ENCODE results near the gene EXD3.

The EXD3 gene

DNA sequence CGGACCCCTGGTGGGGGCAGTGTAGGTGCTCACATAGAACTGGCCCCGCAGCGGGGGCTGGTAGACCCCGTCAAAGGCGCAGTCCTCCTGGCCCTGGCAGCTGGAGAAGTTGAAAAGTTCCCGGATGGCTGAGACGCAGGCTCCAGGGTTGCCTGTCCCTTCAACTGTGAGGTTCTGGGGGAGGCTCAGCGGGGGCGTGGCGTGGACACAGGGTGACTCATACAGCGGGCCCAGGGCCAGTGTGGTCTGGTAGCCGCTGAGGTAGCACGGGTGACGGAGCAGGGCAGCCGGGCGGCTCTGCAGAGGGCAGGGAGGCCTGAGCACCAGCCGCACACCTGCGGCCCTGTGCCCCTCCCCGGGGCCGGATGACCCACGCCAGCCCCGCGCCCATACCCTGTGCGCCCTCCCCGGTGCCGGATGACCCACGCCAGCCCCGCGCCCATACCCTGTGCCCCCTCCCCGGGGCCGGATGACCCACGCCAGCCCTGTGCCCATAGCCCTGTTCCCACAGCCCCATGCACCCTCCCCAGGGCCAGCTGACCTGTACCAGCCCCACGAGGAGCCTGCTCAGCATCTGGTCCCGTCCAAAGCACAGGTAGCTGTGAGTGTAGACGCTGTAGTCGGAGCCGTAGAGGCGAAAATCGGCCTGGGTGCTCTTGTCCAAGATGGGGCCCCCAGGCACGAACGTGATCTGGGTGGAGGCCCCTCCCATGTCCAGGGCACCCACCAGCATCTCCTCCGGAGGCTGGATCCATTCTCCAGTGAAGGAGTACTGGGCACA lies 13.2 kb upstream of the EXD3 start:
- no peak overlapping the region for H3K27ac ChIP-seq
- TF ChIP-seq CTCF (IDR thresholded peaks at IDR 0.05): no peak
- no peak for DNase-seq (ENCODE audit: low spot score)
- H3K4me3 ChIP-seq: no peak overlapping the region

GRCh38 chr9:137435381-137435891 lies 12.5 kb upstream of the EXD3 start:
- Histone ChIP-seq H3K27ac (no peak overlapping the region), H3K4me3 (no peak overlapping the region)
- DNase-seq (ENCODE audit: low spot score): no peak
- no peak for TF ChIP-seq CTCF (IDR thresholded peaks at IDR 0.05)

DNA sequence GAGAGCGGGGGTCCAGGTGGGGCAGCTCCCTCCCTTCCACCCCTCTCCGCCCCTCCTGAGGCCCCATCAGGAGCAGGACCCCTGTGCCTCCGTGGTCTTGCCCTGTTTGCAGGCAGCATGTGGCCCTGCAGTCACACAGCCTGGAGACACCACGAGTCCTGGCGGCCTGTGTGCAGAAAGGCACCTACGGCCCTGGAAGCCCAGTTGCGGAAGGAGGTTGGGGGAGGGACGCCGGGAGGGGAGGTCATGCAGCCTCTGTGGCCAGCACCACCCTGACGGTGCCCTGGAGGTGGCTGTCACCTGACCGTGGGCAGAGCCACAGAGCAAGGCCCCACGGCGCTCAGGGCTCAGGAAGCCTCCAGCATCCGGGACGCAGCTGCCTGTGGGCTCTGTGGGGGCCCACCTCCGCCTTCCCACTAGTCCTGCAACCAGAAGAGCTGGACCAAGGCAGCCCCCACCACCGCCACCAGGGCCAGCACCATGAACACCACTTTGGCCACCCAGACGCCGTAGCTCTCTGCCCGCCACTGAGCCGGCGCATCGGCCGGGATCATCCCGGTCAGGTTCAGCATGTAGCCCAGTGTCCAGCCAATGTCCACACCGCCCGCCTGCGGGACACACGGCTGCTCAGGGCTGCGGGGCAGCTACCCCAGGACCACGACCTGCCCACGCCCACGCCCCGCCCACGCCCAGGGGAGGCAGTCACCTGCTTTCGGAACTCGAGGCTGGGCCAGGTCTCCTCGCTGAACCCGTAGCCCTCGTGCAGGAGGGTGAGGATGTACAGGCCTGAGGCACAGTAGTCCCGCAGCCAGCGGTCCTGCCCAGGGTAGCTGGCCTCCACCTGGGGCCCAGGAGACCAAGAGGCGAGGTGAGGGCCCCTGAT lies 11.8 kb upstream of the EXD3 start:
- no peak for DNase-seq (ENCODE audit: low spot score)
- Histone ChIP-seq H3K4me3 (no peak overlapping the region), H3K27ac (no peak overlapping the region)
- no peak for TF ChIP-seq CTCF (IDR thresholded peaks at IDR 0.05)

GRCh38 chr9:137433916-137434431 lies 11.0 kb upstream of the EXD3 start:
- no peak for DNase-seq (ENCODE audit: low spot score)
- Histone ChIP-seq H3K27ac (no peak overlapping the region), H3K4me3 (no peak overlapping the region)
- TF ChIP-seq CTCF (IDR thresholded peaks at IDR 0.05): no peak

- Histone ChIP-seq H3K4me3 (no peak overlapping the region), H3K27ac (no peak overlapping the region)
- TF ChIP-seq CTCF (IDR thresholded peaks at IDR 0.05): no peak
- DNase-seq (ENCODE audit: low spot score): no peak
These were observed 10.5 kb upstream of the EXD3 start for GRCh38 chr9:137433349-137433915.

DNA sequence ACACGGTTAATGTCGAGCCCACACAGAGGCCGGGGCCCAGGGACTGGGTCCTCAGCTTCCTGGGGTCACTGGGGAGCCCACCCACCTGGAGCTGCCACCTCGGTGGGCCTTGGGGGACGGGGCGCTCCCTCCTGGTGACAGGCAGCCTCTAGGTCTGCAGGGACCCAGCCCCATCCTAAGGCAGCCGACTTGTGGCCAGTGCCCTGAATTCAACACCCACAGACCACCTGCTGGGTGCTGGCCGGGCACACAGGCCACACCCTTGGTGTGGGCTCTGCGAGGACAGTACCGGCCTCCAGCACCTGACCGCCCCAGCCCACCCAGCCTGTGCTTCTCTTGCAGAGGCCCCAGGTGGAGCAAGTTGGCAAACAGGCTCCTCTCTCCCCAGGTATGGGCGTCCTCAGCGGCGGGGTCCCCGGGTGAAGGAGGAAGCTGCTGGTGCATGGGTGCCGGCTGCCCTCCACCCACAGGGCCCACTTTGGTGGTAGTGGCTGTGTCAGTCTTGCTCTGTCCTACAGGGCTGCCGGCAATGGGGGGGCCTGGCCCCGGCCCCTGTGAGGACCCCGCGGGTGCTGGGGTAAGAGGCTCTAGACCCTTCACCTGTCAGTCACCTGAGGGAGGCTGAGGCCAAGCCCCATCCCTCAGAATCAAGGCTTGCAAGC lies 9.9 kb upstream of the EXD3 start:
- no peak for TF ChIP-seq CTCF (IDR thresholded peaks at IDR 0.05)
- H3K4me3 ChIP-seq: no peak overlapping the region
- no peak overlapping the region for H3K27ac ChIP-seq
- DNase-seq (ENCODE audit: low spot score): no peak
